ENCODE measurements around the gene AGAP1. TPM values are rescaled to one million over a fixed set of nuclear protein-coding genes. Genes with fewer than 3 reads are reported as not detected.

AGAP1 gene
- polyA plus RNA-seq, 1 donor from 2014 or later: 17.4 TPM

DNA sequence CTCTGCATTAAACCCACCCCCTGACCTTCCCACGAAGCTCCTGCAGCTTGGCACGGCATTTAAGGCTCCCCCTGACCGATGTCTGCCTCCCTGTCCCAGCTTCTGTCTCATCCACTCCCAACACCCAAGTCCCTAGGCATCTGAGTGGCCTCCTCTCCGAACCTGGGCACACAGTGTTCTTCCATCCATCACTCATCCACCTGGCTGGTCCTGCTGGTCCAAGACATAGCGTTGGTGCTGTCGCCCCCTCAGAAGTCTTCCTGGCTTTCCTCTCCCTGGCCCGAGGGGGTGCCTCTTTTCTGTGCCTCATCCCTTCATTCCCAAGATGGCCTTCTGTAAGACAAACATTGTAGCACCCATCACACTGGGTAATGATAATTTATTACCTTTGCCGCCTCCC lies 350.7 kb downstream of the AGAP1 start:
- H3K36me3 ChIP-seq (ENCODE audit: insufficient read depth, low read length): no peaks in the 10 kb centered on the region
- TF ChIP-seq POLR2AphosphoS5 (IDR thresholded peaks at IDR 0.05): no peak
- no peak for TF ChIP-seq CTCF (IDR thresholded peaks at IDR 0.05; ENCODE audit: poor library complexity, severe bottlenecking)
- no peak for TF ChIP-seq EP300 (conservative IDR thresholded peaks at IDR 0.05; ENCODE audit: poor library complexity, severe bottlenecking)
- TF ChIP-seq RAD21 (conservative IDR thresholded peaks at IDR 0.05): no peak
- no peak for TF ChIP-seq TAF1 (IDR thresholded peaks at IDR 0.05; ENCODE audit: low read depth)
- TF ChIP-seq EZH2 (IDR thresholded peaks at IDR 0.05; ENCODE audit: borderline replicate concordance, insufficient read depth, low read length, poor library complexity, severe bottlenecking): no peak
- no peak for TF ChIP-seq SMC3 (conservative IDR thresholded peaks at IDR 0.05; ENCODE audit: poor library complexity)
- no peak for TF ChIP-seq MXI1 (conservative IDR thresholded peaks at IDR 0.05; ENCODE audit: poor library complexity, severe bottlenecking)
- TF ChIP-seq REST (IDR thresholded peaks at IDR 0.05; ENCODE audit: borderline replicate concordance): no peak
- no peaks in the 10 kb centered on the region for H4K20me1 ChIP-seq (ENCODE audit: insufficient read depth)
- H3K79me2 ChIP-seq (replicated peaks; ENCODE audit: insufficient read depth, low read length): no peaks in the 10 kb centered on the region
- H3K27me3 ChIP-seq (ENCODE audit: insufficient read depth, low read depth, low read length): no peaks in the 10 kb centered on the region
- H3K27ac ChIP-seq (ENCODE audit: low read length): no peak overlapping the region
- no peak overlapping the region for H3K4me2 ChIP-seq (ENCODE audit: low read length)
- H3K9me3 ChIP-seq (ENCODE audit: low read length): no peaks in the 10 kb centered on the region
- H3F3A ChIP-seq (ENCODE audit: insufficient read depth, low read length, poor library complexity, severe bottlenecking): no peaks in the 10 kb centered on the region
- no peak overlapping the region for H3K9ac ChIP-seq (ENCODE audit: low read length)
- H3K4me3 ChIP-seq (ENCODE audit: low read length): no peak overlapping the region
- no peak overlapping the region for H2AFZ ChIP-seq (ENCODE audit: low read depth, low read length)
- no peaks in the 10 kb centered on the region for H3K9me2 ChIP-seq (ENCODE audit: insufficient read depth, low read length)

- H3F3A ChIP-seq (ENCODE audit: insufficient read depth, low read length, poor library complexity, severe bottlenecking): no peaks in the 10 kb centered on the region
- no peak for TF ChIP-seq REST (IDR thresholded peaks at IDR 0.05; ENCODE audit: borderline replicate concordance)
- no peak for TF ChIP-seq MXI1 (conservative IDR thresholded peaks at IDR 0.05; ENCODE audit: poor library complexity, severe bottlenecking)
- no peak for TF ChIP-seq RAD21 (conservative IDR thresholded peaks at IDR 0.05)
- TF ChIP-seq EP300 (conservative IDR thresholded peaks at IDR 0.05; ENCODE audit: poor library complexity, severe bottlenecking): no peak
- TF ChIP-seq CTCF (IDR thresholded peaks at IDR 0.05; ENCODE audit: poor library complexity, severe bottlenecking): no peak
- TF ChIP-seq SMC3 (conservative IDR thresholded peaks at IDR 0.05; ENCODE audit: poor library complexity): no peak
- H3K9me3 ChIP-seq (ENCODE audit: low read length): no peaks in the 10 kb centered on the region
- H2AFZ ChIP-seq (ENCODE audit: low read depth, low read length): no peak overlapping the region
- H3K9ac ChIP-seq (ENCODE audit: low read length): no peak overlapping the region
- no peaks in the 10 kb centered on the region for H3K36me3 ChIP-seq (ENCODE audit: insufficient read depth, low read length)
- no peak overlapping the region for H3K27ac ChIP-seq (ENCODE audit: low read length)
- no peak overlapping the region for H3K4me3 ChIP-seq (ENCODE audit: low read length)
- no peaks in the 10 kb centered on the region for H3K79me2 ChIP-seq (replicated peaks; ENCODE audit: insufficient read depth, low read length)
- H3K4me2 ChIP-seq (ENCODE audit: low read length): no peak overlapping the region
- H4K20me1 ChIP-seq (ENCODE audit: insufficient read depth): no peaks in the 10 kb centered on the region
- H3K9me2 ChIP-seq (ENCODE audit: insufficient read depth, low read length): no peaks in the 10 kb centered on the region
- H3K27me3 ChIP-seq (ENCODE audit: insufficient read depth, low read depth, low read length): no peaks in the 10 kb centered on the region
These were observed 351.4 kb downstream of the AGAP1 start for GRCh38 chr2:235845245-235845644.

All from neural cell (in vitro differentiated cells).